NCI-H146 treated with DMSO at 0.1 percent for 48 hours (cell line): ENCODE results near the gene KCNG3.

Source experiments
- DNase-seq: peaks from one replicate; lab custom pipeline; 2025; ENCODE audit not compliant: unreplicated experiment; lab: John Stamatoyannopoulos, UW

KCNG3 gene

DNA sequence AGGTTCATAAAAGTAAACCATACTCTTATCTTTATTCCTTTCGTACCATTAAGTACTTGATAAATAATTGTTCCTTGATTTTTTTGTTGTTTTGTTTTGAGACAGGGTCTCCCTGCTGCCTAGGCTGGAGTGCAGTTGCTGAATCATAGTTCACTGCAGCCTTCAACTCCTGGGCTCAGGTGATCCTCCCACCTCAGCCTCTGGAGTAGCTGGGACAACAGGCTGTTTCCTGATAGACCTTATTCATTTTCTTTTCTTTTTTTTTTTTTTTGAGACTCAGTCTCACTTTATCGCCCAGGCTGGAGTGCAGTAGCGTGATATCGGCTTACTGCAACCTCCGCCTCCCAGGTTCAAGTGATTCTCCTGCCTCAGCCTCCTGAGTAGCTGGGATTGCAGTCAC, 5.5 kb downstream of the KCNG3 start:
- no peak for DNase-seq

DNA sequence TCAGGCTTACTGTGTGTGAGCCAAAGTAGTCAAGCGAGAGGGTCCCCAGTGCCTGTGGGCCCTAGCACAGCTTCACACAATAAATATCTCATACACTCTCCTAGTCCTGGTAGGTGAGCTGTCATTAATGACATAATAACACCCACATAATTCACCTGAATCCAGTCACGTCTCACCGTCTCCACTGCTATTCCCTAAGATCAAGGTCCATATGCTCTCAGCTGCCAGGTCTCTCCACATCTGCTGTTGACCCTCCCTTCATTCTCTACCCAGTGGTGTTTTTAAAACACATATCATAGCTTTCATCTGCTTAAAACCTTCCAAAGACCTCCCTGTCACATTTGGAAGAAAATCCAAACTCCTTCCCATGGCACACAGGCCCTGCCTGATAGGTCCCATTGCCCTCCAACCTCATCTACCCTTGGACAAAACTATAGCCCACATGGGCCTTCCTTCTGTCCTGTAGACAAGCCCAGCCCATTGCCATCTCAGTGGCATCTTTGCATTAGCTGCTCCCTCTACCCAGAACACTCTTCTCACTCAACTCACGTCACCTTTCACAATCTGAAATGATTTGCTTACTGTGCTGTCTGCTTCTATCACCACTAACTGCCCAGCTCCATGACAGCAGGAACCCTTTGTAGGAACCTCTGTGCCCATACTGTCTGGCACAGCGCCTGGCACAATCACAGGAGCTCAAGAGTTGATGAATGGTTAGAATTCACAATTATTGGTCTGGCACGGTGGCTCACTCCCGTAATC, 7.5 kb downstream of the KCNG3 start:
- DNase-seq = no peak

DNA sequence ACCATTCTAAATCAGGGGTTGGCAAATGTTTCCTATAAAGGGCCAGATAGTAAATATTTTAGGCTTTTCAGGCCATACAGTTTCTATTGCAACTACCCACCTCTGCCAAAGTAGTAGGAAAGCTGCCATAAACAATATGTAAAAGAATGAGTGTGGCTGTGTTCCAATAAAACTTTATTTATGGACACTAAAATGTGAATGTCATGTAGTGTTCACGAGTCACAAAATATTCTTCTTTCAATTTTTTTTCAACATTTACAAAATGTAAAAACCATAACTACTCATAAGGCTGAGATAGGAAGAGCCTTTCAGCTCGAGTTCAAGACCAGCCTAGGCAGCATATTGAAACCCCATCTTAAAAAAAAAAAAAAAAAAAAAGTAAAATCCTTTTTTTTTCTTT, 13.4 kb downstream of the KCNG3 start:
- DNase-seq = no peak

DNA sequence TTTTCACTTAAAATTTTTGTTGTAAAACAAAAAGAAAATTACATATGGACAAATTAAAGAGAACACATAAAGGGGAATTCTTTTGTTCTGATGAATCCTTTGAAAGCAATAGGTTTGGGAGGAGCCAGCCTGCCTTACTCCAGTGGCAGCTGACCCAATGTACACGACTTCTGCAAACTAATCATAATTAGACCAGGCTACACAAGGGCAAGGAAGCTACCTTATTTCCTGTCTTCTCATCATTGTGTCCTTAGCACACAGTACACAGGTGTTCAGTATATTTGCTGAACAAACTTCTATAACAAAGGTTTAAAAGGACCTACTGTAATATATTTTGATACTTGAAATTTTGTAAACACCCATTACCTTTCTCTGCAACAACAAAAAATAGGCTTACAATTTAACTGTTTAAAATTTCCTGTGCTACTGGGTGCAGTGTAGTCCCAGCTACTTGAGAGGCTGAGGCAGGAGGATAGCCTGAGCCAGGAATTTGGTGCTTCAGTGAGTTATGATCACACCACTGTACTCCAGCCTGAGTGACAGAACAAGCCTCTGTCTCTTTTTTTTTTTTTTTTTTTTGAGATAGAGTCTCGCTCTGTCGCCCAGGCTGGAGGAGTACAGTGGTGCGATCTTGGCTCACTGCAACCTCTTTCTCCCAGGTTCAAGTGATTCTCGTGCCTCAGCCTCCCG, 18.9 kb downstream of the KCNG3 start:
- peak; percentile 98 for DNase-seq

DNA sequence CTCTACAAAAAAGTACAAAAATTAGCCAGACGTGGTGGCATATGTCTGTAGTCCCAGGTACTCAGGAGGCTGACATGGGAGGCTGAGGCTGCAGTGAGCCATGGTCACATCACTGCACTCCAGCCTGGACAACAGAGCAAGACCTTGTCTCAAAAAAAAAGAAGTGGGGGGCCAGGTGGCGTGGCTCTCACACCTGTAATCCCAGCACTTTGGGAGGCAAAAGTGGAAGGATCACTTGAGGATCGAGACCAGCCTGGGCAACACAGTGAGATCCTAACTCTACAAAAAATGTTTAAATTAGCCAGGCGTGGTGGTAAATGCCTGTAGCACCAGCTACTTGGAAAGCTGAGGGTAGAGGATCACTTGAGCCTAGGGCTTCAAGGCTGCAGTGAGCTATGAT, 23.1 kb downstream of the KCNG3 start:
- no peak for DNase-seq

DNA sequence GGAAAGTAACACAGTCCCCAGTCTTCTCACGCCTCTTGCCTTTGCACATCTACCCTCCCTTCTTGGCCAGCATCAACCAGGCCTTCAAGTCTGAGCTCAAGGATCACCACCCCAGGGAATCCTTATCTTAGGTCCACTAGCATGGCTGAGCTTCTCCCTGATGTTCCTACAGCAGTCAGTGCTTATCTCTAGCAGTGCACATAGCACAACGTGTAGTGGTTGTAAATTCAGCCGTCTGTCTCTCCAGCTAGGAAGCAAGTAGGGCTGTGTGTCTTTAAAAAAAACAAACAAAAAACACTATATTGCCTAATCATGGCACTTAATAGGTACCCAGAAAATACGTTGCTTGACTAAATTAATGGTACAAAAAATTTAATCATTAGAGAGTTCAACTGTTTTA, 29.2 kb downstream of the KCNG3 start:
- DNase-seq = no peak

DNA sequence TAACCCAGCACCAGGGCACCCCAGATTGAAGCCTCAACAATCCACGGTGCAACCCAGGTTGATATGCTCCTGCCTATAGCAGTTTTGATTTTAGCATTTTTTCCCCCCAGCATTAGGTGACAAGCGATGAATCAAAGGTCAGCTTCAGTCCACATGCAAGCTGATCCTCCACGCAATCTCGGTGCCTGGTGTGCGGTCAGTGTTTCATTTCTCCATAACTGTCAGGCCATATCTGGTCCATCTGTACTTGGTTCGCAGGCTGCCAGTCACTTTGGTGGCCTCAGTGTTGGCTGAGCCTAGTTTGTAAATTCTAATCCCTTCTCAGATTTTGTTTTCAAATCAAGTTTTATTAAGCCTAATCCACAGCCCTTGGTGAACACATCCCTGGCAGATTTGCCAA, 30.2 kb downstream of the KCNG3 start:
- DNase-seq = no peak

DNA sequence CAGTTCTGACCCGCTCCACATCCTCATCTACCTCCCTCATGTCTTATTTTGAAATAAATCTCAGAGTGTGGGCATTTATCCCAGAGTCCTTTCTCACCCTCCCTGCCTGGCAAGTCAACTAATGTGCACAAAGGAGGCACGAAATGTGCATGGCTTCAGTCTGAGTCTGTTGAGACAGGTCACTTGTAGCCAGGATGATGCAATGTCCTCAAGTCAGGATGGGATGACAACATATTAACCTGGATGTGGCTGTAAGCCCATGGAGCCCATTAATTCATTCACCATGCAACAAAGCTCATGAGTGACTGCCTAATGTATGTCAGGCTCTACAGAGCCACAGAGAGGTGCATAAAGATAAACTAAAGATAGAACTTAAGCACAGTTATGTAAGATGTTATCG, 34.5 kb downstream of the KCNG3 start:
- no peak for DNase-seq

DNA sequence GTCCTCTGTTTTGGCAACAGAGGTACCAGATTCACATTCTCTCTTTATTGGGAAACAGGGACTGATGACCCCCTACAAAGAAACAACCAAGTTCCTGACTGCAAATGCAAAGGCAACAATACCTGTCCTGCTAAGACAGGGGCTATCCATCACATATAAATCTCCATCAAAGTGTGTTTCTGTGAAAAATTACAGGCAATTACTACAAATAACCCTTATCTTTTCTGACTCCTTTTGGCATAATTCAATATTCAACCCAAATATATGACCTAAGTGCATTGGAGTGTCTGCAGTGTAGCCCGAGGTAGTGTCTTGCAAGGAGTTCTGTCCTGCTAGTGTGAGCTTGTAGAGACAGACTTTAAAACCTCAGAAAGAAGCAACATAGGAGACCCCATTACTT, 35.4 kb downstream of the KCNG3 start:
- no peak for DNase-seq

- DNase-seq = no peak
These were observed 36.8 kb downstream of the KCNG3 start for GRCh38 chr2:42457011-42457410.

- no peak for DNase-seq
These were observed 37.5 kb downstream of the KCNG3 start for GRCh38 chr2:42456126-42456839.

- DNase-seq = no peak
These were observed 41.2 kb downstream of the KCNG3 start for GRCh38 chr2:42452545-42452944.

- no peak for DNase-seq
These were observed 43.6 kb downstream of the KCNG3 start for GRCh38 chr2:42450136-42450535.

- no peak for DNase-seq
These were observed 44.4 kb downstream of the KCNG3 start for GRCh38 chr2:42449163-42450087.

GRCh38 chr2:42448163-42448562, 45.6 kb downstream of the KCNG3 start:
- no peak for DNase-seq

DNA sequence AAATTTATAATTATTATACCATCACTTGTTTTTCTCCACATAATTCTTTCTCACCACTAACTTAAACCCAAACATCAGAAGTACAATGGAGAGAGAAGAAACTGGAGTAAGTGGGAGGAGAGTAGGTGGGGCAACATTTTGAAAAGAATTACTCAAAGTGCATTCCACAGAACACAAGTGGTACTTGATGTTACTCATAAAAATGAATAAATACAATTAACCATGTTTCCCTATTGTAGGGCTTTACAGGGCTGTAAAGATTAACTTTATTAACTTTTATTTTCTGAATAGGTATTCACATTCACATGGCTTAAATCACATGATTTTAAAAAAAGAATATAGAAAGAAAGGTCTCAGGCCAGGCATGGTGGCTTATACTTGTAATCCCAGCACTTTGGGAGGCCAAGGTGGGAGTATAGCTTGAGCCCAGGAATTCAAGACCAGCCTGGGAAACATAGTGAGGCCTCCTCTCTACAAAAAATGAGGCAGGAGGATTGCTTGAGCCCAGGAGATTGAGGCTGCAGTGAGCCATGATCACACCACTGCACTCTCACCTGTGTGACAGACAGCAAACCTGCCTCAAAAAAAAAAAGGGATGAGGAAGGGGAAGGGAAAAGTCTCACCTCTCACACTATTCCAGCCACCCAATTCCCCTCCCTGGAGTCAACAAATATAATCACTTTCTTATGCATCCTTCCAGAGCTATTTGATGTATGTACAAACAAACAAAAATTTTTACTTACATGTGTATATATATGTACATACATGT, 47.1 kb downstream of the KCNG3 start:
- DNase-seq = no peak

DNA sequence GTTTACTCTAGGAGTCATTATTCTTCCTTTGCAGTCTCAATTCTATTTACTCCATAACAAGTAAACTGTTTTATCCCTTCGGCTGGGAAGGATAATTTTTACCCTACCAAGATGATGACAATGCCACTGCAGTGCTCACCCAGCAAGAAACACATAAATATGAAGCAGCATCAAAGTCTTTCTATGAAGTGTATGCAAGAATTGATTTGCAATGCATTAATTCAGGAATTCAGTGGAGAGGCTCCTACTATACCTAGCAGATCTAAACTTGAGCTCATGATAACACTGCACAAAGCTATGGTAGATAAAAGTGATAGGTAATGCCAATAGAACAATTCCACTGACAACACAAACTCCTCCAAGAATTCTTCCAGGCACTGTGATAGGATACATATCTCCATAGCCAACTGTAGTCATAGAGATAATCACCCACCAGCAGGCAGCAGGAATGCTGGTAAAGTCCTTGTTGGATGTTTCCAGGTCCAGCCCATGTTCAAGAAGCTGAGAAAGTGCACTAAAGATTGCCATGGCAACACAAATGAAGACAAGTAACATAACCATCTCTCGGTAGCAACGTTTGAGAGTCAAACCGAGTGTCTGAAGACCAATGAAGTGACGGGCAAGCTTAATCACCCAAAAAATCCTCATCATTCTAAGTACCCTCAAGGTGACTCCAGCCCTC, 49.9 kb downstream of the KCNG3 start:
- no peak for DNase-seq

GRCh38 chr2:42442774-42443173, 51.0 kb downstream of the KCNG3 start:
- DNase-seq = no peak

- no peak for DNase-seq
These were observed 55.1 kb downstream of the KCNG3 start for GRCh38 chr2:42438685-42439084.

- DNase-seq = no peak
These were observed 57.4 kb downstream of the KCNG3 start for GRCh38 chr2:42436370-42436769.
